GM19463 (cell line): ENCODE data around the gene OR4Q3.
"Not testable (repeated sequence)": the region's sequence is repeated elsewhere in the genome, so short reads cannot be mapped to it uniquely, and the experiment has no call there.

Experiments
- ATAC-seq: cut with Tn5 transposase; IDR thresholded peaks from one replicate; pipeline ENCODE4 v1.9.1; 2021; ENCODE audit warnings: mild to moderate bottlenecking, moderate library complexity; ENCODE audit not compliant: unreplicated experiment

Gene OR4Q3

GRCh38 chr14:19743256-19743655 is at the start of gene OR4Q3:
OR4Q3 (plus strand) TSS chr14:19743571.
- no peak for ATAC-seq

- no peak for ATAC-seq
These were observed 14.0 kb upstream of the OR4Q3 start for GRCh38 chr14:19729359-19729758.

GRCh38 chr14:19729763-19730162 is 13.6 kb upstream of the OR4Q3 start:
- no peak for ATAC-seq

DNA sequence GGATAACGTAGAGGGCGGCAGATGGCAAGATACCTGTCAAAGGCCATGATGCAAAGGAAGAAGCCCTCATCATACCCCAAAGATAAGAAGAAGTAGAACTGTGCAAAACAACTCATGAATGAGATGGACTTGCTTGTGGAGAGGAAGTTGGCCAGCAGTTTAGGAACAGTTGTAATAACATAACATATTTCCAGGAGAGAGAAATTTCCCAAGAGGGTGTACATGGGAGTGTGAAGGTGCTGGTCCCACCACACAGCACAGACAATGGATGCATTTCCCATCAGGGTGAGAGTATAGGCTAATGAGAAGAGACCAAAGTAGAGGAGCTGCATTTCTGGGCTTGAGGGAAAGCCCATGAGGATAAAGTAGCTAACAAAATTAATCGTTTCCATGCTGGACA is 9.5 kb upstream of the OR4Q3 start:
- ATAC-seq: not testable (repeated sequence)

GRCh38 chr14:19752316-19752715 is 8.9 kb downstream of the OR4Q3 start:
- ATAC-seq: not testable (repeated sequence)

DNA sequence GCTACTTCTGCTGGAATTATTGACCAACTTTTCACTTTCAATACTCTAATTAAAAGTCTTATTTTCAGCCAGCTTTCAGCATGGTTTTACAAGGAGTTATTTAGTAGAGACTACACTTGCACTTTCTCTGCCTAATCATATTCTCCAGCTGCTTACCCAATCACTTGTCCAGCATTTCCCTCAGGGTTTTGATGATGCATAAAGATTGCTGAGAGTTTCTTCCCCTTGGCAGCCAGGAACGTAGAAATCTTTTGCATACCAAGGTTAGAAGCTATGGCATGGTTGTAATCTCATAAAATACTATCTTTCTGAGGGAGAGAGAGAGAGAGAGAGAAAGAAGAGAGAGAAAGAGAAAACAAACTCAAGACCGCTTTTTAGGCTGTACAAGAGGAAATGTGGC is 10.8 kb downstream of the OR4Q3 start:
- no peak for ATAC-seq

GRCh38 chr14:19771491-19771890 is 28.1 kb downstream of the OR4Q3 start:
- ATAC-seq: not testable (repeated sequence)

DNA sequence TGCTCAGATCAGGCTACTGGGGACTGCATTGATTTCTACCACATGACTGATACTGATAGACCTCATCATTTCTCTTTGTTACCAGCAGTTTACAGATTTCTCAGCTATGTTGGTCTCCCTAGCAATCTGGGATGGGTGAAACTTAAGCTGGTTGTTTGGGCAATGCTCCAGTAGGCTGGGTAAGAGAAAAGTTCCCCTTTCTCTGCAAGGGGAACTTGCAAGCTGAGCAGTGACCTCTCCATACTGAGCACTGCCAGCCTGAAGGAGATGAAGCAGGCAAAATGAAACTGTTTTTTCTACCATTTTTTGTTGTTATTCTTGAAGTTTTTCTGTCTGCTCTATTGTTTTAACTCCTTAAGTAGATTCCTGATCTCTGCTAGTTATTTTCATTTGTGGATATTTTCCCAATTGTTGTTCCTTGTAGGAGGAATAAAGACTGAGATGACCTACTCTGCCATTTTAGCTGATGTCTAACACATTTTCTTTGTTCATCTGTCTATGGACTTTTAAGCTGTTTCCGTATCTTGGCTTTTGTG is 28.6 kb downstream of the OR4Q3 start:
- no peak for ATAC-seq

DNA sequence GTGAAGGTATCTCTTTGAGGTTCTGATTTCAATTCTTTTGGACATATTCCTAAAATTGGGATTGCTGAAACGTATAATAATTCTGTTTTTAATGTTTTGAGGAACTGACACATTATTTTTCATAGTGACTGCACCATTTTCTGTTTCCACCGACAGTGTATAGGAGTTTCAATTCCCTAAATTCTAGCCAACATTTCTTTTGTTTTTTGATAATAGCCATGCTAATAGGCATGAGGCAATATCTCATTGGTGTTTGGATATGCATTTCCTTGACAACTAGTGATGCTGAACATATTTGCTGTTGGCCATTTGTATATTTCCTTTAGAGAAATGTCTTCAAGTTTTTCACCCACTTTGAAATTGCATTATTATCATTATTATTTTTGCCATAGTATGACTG is 29.1 kb downstream of the OR4Q3 start:
- ATAC-seq: not testable (repeated sequence)

- not testable (repeated sequence) for ATAC-seq
These were observed 29.8 kb downstream of the OR4Q3 start, which contains the start of gene OR4M1 for GRCh38 chr14:19773204-19773603. OR4M1 (plus strand) TSS chr14:19773504; CDS start chr14:19780323, 6,819 bp downstream.

- ATAC-seq: no peak
These were observed 32.2 kb downstream of the OR4Q3 start for GRCh38 chr14:19775587-19775986.

DNA sequence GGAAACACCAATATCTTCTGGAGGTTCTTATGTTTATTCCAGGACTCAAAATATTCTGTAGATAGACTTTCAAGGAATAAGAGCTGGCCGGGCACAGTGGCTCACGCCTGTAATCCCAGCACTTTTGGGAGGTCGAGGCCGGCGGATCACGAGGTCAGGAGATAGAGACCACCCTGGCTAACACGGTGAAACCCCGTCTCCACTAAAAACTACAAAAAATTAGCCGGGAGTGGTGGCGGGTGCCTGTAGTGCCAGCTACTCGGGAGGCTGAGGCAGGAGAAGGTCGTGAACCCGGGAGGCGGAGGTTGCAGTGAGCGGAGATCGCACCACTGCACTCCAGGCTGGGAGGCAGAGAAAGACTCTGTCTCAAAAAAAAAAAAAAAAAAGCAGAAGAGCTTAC is 42.5 kb downstream of the OR4Q3 start:
- not testable (repeated sequence) for ATAC-seq

DNA sequence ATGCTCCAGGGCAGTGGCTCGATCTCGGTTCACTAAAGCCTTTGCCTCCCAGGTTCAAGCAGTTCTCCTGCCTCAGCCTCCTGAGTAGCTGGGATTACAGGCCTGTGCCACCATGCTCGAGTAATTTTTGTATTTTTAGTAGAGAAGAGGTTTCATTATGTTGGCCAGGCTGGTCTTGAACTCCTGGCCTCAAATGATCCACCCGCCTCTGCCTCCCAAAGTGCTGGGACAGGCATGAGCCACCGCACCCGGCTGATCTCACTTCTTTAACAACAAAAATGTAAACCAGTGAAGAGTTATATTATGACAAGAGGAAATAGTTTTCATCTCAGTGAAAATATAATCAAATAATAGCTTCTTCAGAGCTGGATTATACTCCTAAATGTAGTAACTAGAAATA is 43.9 kb downstream of the OR4Q3 start:
- not testable (repeated sequence) for ATAC-seq

DNA sequence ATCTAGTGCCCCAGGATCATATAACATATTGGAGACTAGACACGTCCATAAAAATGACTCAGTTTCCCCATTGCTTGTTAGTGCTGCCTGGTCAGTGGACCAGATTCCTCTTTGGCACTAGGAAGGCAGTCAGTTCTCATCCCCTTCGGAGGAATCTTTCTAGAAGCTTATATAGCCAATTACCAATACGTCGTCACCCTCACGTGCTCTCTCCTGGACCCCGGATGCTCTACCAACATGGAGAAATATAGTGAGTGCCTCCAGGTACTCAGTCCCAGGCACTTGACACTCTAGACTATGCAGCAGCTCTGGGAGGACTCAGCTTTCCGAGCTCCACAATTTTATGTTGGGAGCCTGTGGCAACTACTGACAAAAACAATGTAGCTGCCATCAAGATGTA is 44.8 kb downstream of the OR4Q3 start:
- not testable (repeated sequence) for ATAC-seq

DNA sequence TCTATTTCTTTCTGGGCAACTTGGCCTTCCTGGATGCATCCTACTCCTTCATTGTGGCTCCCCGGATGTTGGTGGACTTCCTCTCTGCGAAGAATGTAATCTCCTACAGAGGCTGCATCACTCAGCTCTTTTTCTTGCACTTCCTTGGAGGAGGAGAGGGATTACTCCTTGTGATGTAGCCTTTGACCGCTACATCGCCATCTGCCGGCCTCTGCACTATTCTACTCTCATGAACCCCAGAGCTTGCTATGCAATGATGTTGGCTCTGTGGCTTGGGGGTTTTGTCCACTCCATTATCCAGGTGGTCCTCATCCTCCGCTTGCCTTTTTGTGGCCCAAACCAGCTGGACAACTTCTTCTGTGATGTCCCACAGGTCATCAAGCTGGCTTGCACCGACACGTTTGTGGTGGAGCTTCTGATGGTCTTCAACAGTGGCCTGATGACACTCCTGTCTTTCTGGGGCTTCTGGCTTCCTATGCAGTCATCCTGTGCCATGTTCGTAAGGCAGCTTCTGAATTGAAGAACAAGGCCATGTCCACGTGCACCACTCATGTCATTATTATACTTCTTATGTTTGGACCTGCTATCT is 53.2 kb downstream of the OR4Q3 start:
- ATAC-seq: not testable (repeated sequence)
